ENCODE results near the gene RASGRF2.
"Not testable (repeated sequence)": the region's sequence is repeated elsewhere in the genome, so short reads cannot be mapped to it uniquely, and the experiment has no call there.

The RASGRF2 gene

DNA sequence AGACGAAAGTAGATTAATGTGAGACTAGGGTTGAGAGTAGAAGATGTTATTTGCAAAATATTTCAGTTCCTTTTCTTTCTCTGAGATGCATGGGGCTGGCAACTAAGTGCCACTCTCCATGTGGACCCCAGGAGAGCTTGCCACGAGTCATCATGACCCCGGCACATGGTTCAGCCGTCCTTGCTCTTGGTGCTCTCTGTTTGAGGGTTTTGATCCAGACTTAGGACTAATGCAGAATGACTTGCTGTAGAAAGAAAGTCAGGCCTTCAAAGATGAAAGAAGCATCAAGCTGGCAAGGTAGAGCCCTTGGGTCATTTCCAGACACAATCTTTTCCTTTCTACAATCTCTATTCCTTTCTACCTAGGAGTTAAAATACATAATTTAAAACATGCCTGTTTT lies 84.7 kb downstream of the RASGRF2 start:
- H3K4me1 ChIP-seq (ENCODE audit: control insufficient read depth, insufficient read depth, low read length), result no peaks in the 10 kb centered on the region
- no peaks in the 10 kb centered on the region for H3K9me3 ChIP-seq (ENCODE audit: control insufficient read depth in 2 of 2, low read length in 2 of 2)
- no peak overlapping the region for H3K4me3 ChIP-seq (ENCODE audit: low read length in 2 of 2)
- no peak overlapping the region for H3K9ac ChIP-seq (ENCODE audit: low read length in 2 of 2)
- no peaks in the 10 kb centered on the region for H3K27me3 ChIP-seq (ENCODE audit: control insufficient read depth in 1 of 2, insufficient read depth in 2 of 2, low read length in 2 of 2)
- no peak overlapping the region for H3K27ac ChIP-seq (ENCODE audit: low read length)
- H3K36me3 ChIP-seq (ENCODE audit: control insufficient read depth in 2 of 2, insufficient read depth in 2 of 2, low read length in 2 of 2), result no peaks in the 10 kb centered on the region

DNA sequence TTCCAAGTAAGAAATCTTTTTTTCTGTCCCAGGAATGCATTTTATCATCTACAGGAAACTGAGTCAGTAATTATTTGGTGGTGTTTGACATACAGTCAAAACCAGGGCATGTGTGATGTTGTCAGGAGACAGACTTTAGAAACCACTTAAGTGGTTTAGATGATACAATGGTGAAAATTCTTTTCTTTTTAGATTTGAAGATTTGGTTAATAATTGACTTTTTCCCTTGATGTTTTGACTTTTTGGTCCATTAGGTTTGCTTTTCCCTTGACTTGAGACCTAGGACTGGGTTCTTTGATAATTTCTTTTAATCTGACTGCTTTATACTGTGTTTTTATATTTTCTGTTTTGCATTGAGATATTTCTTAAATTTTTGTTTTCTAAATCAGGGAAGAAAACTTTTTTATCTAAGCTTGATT lies 85.2 kb downstream of the RASGRF2 start:
- no peaks in the 10 kb centered on the region for H3K9me3 ChIP-seq (ENCODE audit: control insufficient read depth in 2 of 2, low read length in 2 of 2)
- H3K4me3 ChIP-seq (ENCODE audit: low read length in 2 of 2), result no peak overlapping the region
- no peaks in the 10 kb centered on the region for H3K27me3 ChIP-seq (ENCODE audit: control insufficient read depth in 1 of 2, insufficient read depth in 2 of 2, low read length in 2 of 2)
- no peaks in the 10 kb centered on the region for H3K4me1 ChIP-seq (ENCODE audit: control insufficient read depth, insufficient read depth, low read length)
- H3K9ac ChIP-seq (ENCODE audit: low read length in 2 of 2), result no peak overlapping the region
- no peak overlapping the region for H3K27ac ChIP-seq (ENCODE audit: low read length)
- no peaks in the 10 kb centered on the region for H3K36me3 ChIP-seq (ENCODE audit: control insufficient read depth in 2 of 2, insufficient read depth in 2 of 2, low read length in 2 of 2)

DNA sequence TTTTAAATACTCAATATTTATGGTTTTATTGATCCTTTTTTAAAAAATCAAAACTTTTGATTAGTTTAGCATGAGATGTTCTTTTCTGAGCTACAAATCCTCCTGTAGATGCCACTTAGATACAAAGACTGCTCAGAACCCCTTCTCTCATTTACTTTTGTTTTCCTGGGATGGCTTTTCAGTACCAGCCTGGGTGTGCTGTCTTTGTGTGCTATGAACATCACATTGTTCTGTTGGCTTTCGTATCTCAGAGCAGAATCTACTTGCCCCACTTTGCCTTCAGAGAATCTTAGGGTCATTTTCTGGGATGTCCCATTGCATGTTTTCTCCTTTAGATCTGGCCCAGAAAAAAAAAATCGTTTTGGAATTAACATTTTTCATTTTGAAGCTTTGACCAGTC lies 85.9 kb downstream of the RASGRF2 start:
- Histone ChIP-seq H3K27ac (ENCODE audit: low read length) (no peak overlapping the region), H3K9me3 (ENCODE audit: control insufficient read depth in 2 of 2, low read length in 2 of 2) (no peaks in the 10 kb centered on the region)

DNA sequence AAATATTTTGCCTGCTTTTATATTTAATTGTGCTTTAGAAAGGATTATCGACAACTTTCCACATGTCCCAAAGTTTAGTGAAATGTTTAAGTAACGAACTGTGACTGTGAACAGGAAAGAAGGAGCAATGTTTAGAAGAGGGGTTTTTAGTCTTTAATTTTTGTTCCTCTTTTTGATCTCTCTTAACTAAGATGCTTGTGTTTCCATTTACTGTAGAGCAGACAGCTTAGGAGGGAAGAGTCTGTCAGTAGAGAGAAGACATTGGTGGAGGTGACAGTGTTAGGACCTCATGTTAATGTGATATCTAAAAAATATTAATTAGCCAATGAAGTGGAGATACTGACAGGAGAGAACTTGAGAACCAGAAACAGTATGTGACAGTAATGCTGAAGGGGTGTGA lies 92.2 kb downstream of the RASGRF2 start:
- no peak overlapping the region for H3K27ac ChIP-seq (ENCODE audit: low read length)

More for the DNA sequence above, 85.9 kb downstream of the RASGRF2 start:
- Histone ChIP-seq H3K36me3 (ENCODE audit: control insufficient read depth in 2 of 2, insufficient read depth in 2 of 2, low read length in 2 of 2) (no peaks in the 10 kb centered on the region), H3K27me3 (ENCODE audit: control insufficient read depth in 1 of 2, insufficient read depth in 2 of 2, low read length in 2 of 2) (no peaks in the 10 kb centered on the region), H3K4me3 (ENCODE audit: low read length in 2 of 2) (no peak overlapping the region), H3K9ac (ENCODE audit: low read length in 2 of 2) (no peak overlapping the region), H3K4me1 (ENCODE audit: control insufficient read depth, insufficient read depth, low read length) (no peaks in the 10 kb centered on the region)

DNA sequence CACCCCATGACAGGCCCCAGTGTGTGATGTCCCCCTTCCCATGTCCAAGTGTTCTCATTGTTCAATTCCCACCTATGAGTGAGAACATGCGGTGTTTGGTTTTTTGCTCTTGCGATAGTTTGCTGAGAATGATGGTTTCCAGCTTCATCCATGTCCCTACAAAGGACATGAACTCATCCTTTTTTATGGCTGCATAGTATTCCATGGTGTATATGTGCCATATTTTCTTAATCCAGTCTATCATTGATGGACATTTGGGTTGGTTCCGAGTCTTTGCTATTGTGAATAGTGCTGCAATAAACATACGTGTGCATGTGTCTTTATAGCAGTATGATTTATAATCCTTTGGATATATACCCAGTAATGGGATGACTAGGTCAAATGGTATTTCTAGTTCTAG lies 93.1 kb downstream of the RASGRF2 start:
- H3K4me1 ChIP-seq (ENCODE audit: control insufficient read depth, insufficient read depth, low read length); H3K9ac ChIP-seq (ENCODE audit: low read length in 2 of 2); H3K27ac ChIP-seq (ENCODE audit: low read length); H3K27me3 ChIP-seq (ENCODE audit: control insufficient read depth in 1 of 2, insufficient read depth in 2 of 2, low read length in 2 of 2); H3K4me3 ChIP-seq (ENCODE audit: low read length in 2 of 2); H3K9me3 ChIP-seq (ENCODE audit: control insufficient read depth in 2 of 2, low read length in 2 of 2); H3K36me3 ChIP-seq (ENCODE audit: control insufficient read depth in 2 of 2, insufficient read depth in 2 of 2, low read length in 2 of 2): not testable (repeated sequence)

More for the DNA sequence above, 92.2 kb downstream of the RASGRF2 start:
- no peaks in the 10 kb centered on the region for H3K4me1 ChIP-seq (ENCODE audit: control insufficient read depth, insufficient read depth, low read length)
- no peaks in the 10 kb centered on the region for H3K36me3 ChIP-seq (ENCODE audit: control insufficient read depth in 2 of 2, insufficient read depth in 2 of 2, low read length in 2 of 2)
- H3K4me3 ChIP-seq (ENCODE audit: low read length in 2 of 2), result no peak overlapping the region
- no peak overlapping the region for H3K9ac ChIP-seq (ENCODE audit: low read length in 2 of 2)
- no peaks in the 10 kb centered on the region for H3K27me3 ChIP-seq (ENCODE audit: control insufficient read depth in 1 of 2, insufficient read depth in 2 of 2, low read length in 2 of 2)
- H3K9me3 ChIP-seq (ENCODE audit: control insufficient read depth in 2 of 2, low read length in 2 of 2), result no peaks in the 10 kb centered on the region

DNA sequence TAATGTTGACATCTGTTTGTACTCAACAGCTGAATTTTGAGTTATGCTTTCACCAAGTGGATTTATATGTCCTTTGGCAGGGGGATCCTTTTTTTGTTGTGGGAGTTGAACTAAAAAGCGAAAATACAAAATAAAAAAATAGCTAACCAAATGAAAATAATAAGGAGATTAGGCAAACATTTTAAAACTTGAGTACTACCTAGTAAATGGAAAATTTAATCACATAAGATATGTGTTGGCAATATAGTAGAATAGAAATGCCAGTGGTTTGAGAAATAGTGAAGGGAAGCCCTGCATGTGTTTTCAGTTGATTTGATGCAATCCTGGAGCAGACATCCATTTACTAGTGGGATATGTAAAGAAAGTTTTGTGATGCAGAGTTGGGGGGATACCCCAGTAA lies 98.0 kb downstream of the RASGRF2 start:
- H3K27me3 ChIP-seq (ENCODE audit: control insufficient read depth in 1 of 2, insufficient read depth in 2 of 2, low read length in 2 of 2), result no peaks in the 10 kb centered on the region
- no peak overlapping the region for H3K4me3 ChIP-seq (ENCODE audit: low read length in 2 of 2)
- H3K9me3 ChIP-seq (ENCODE audit: control insufficient read depth in 2 of 2, low read length in 2 of 2), result no peaks in the 10 kb centered on the region
- no peaks in the 10 kb centered on the region for H3K4me1 ChIP-seq (ENCODE audit: control insufficient read depth, insufficient read depth, low read length)
- no peak overlapping the region for H3K27ac ChIP-seq (ENCODE audit: low read length)
- no peaks in the 10 kb centered on the region for H3K36me3 ChIP-seq (ENCODE audit: control insufficient read depth in 2 of 2, insufficient read depth in 2 of 2, low read length in 2 of 2)
- H3K9ac ChIP-seq (ENCODE audit: low read length in 2 of 2), result no peak overlapping the region

DNA sequence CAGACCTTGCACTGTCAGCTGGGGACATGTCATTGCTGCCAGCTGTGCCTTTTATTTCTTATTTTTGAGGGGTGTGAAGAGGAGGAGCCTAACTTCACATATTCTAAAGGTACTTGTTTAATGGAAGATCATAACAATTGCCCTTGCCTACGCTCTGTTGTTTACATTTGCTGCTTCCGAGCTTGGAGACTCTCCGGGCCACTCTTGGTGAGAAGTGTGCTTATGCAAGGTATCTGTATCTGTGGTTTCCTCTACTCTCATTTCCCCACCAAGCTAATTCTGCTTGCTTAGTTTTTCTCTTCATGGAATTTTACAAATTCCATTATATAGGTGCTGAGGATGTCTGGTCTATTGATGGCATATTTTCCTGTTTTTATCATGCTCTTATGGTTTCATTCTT lies 105.3 kb downstream of the RASGRF2 start:
- H3K4me1 ChIP-seq (ENCODE audit: control insufficient read depth, insufficient read depth, low read length), result no peaks in the 10 kb centered on the region
- no peak overlapping the region for H3K4me3 ChIP-seq (ENCODE audit: low read length in 2 of 2)
- no peak overlapping the region for H3K9ac ChIP-seq (ENCODE audit: low read length in 2 of 2)
- no peaks in the 10 kb centered on the region for H3K27me3 ChIP-seq (ENCODE audit: control insufficient read depth in 1 of 2, insufficient read depth in 2 of 2, low read length in 2 of 2)
- no peak overlapping the region for H3K27ac ChIP-seq (ENCODE audit: low read length)
- no peaks in the 10 kb centered on the region for H3K9me3 ChIP-seq (ENCODE audit: control insufficient read depth in 2 of 2, low read length in 2 of 2)
- no peaks in the 10 kb centered on the region for H3K36me3 ChIP-seq (ENCODE audit: control insufficient read depth in 2 of 2, insufficient read depth in 2 of 2, low read length in 2 of 2)

DNA sequence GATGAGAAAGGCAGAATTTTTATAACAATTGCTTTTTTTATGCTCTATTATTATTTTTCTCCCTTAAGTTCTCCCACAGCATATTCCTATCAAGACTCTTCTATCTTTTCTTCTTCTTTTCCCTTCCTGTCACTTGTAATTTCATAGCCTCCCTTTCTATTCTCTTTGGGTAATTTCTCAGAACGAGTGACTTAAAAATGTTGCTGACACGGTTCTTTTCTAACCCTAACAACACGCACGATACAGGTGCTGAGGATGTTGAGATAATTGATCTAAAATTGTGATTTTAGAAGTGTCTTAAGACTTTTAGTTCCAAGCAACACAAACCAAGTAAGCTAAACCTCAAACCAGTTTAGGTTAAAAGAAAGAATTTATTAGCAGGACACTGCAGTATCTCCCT lies 105.9 kb downstream of the RASGRF2 start:
- Histone ChIP-seq H3K27ac (ENCODE audit: low read length) (no peak overlapping the region), H3K4me3 (ENCODE audit: low read length in 2 of 2) (no peak overlapping the region), H3K36me3 (ENCODE audit: control insufficient read depth in 2 of 2, insufficient read depth in 2 of 2, low read length in 2 of 2) (no peaks in the 10 kb centered on the region), H3K9ac (ENCODE audit: low read length in 2 of 2) (no peak overlapping the region), H3K4me1 (ENCODE audit: control insufficient read depth, insufficient read depth, low read length) (no peaks in the 10 kb centered on the region), H3K9me3 (ENCODE audit: control insufficient read depth in 2 of 2, low read length in 2 of 2) (no peaks in the 10 kb centered on the region), H3K27me3 (ENCODE audit: control insufficient read depth in 1 of 2, insufficient read depth in 2 of 2, low read length in 2 of 2) (no peaks in the 10 kb centered on the region)

DNA sequence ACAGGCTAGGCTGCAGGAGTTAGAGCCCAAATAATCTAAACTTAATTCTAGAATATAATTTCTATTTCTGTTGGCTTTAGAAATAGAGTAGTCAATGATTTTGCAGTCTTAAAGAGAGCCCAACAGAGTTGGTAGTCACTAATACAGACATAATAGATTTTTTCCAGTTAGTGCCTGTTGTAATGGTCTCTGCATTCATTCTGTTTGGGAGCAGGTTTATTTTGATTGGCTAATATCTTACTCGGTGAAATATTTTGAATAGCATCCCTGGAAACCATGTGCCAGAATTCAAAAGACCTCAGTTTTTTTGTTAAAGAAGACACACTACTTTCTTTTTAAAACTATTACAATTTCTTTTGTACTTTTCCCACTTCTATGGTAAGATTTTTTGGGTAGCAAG lies 107.2 kb downstream of the RASGRF2 start:
- no peaks in the 10 kb centered on the region for H3K9me3 ChIP-seq (ENCODE audit: control insufficient read depth in 2 of 2, low read length in 2 of 2)
- no peak overlapping the region for H3K27ac ChIP-seq (ENCODE audit: low read length)
- H3K4me3 ChIP-seq (ENCODE audit: low read length in 2 of 2), result no peak overlapping the region

DNA sequence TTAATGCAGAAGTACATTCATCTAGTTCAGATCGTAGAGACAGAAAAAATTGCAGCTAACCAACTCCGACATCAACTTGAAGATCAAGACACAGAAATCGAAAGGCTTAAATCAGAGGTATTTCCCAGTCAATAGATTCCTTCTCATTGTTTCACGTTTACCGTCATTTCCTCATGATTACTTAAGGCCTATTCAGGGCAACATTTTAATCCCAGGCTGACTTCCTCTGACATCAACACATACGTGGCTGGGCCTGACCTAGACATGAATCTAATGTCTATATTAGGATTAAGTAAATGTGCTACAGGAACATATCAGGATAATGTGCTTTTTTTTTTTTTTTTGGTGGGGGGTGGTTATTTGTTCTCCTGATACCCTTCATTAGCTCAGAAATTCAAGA lies 107.9 kb downstream of the RASGRF2 start:
- no peaks in the 10 kb centered on the region for H3K9me3 ChIP-seq (ENCODE audit: control insufficient read depth in 2 of 2, low read length in 2 of 2)
- no peaks in the 10 kb centered on the region for H3K4me1 ChIP-seq (ENCODE audit: control insufficient read depth, insufficient read depth, low read length)
- no peak overlapping the region for H3K9ac ChIP-seq (ENCODE audit: low read length in 2 of 2)
- no peak overlapping the region for H3K4me3 ChIP-seq (ENCODE audit: low read length in 2 of 2)
- H3K27me3 ChIP-seq (ENCODE audit: control insufficient read depth in 1 of 2, insufficient read depth in 2 of 2, low read length in 2 of 2), result no peaks in the 10 kb centered on the region
- H3K36me3 ChIP-seq (ENCODE audit: control insufficient read depth in 2 of 2, insufficient read depth in 2 of 2, low read length in 2 of 2), result no peaks in the 10 kb centered on the region
- H3K27ac ChIP-seq (ENCODE audit: low read length), result no peak overlapping the region

More for the DNA sequence above, 107.2 kb downstream of the RASGRF2 start:
- H3K27me3 ChIP-seq (ENCODE audit: control insufficient read depth in 1 of 2, insufficient read depth in 2 of 2, low read length in 2 of 2), result no peaks in the 10 kb centered on the region
- H3K4me1 ChIP-seq (ENCODE audit: control insufficient read depth, insufficient read depth, low read length), result no peaks in the 10 kb centered on the region
- no peak overlapping the region for H3K9ac ChIP-seq (ENCODE audit: low read length in 2 of 2)
- H3K36me3 ChIP-seq (ENCODE audit: control insufficient read depth in 2 of 2, insufficient read depth in 2 of 2, low read length in 2 of 2), result no peaks in the 10 kb centered on the region

DNA sequence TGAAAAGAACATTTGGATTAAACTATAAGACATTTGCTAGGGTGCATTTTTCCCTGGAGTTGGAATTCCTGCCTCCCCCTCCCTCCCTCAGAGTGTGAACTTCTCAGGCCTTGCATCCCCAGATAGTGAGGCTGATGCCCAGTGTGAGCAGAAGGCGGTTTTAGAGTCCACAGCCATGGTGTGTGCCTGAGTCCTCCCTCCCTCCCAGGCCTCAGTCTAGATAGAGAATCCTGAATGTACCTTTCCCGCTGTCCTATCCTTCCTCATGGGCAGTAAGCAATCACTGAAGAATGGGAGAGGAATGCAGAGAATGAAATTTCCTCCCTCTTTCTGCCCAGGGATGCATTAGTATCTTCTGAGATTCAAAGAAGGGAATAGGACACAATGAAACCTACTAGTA lies 108.5 kb downstream of the RASGRF2 start:
- Histone ChIP-seq H3K9me3 (ENCODE audit: control insufficient read depth in 2 of 2, low read length in 2 of 2) (no peaks in the 10 kb centered on the region), H3K36me3 (ENCODE audit: control insufficient read depth in 2 of 2, insufficient read depth in 2 of 2, low read length in 2 of 2) (no peaks in the 10 kb centered on the region), H3K4me3 (ENCODE audit: low read length in 2 of 2) (no peak overlapping the region), H3K27ac (ENCODE audit: low read length) (no peak overlapping the region), H3K27me3 (ENCODE audit: control insufficient read depth in 1 of 2, insufficient read depth in 2 of 2, low read length in 2 of 2) (no peaks in the 10 kb centered on the region), H3K9ac (ENCODE audit: low read length in 2 of 2) (no peak overlapping the region), H3K4me1 (ENCODE audit: control insufficient read depth, insufficient read depth, low read length) (no peaks in the 10 kb centered on the region)

DNA sequence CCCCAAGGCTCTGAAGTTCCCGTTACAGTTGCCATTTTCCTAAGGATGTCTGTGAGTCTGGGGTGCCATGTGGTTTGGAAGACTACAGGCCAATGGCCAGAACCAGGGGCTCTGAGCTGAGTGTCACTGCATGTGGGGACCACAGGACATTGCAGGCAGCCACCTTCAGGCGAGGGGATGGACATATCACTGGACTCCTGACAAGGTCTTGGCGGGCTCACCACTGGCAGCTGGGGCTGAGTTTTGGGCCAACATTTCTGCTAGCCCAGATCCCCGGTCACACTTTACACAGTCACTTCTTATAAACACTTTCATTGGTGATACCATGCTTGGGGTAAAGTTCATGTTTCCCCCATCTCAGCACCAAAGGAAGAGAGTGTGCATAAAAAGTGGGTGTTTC lies 109.8 kb downstream of the RASGRF2 start:
- Histone ChIP-seq H3K27me3 (ENCODE audit: control insufficient read depth in 1 of 2, insufficient read depth in 2 of 2, low read length in 2 of 2) (no peaks in the 10 kb centered on the region), H3K36me3 (ENCODE audit: control insufficient read depth in 2 of 2, insufficient read depth in 2 of 2, low read length in 2 of 2) (no peaks in the 10 kb centered on the region), H3K9ac (ENCODE audit: low read length in 2 of 2) (no peak overlapping the region), H3K9me3 (ENCODE audit: control insufficient read depth in 2 of 2, low read length in 2 of 2) (no peaks in the 10 kb centered on the region), H3K27ac (ENCODE audit: low read length) (no peak overlapping the region), H3K4me3 (ENCODE audit: low read length in 2 of 2) (no peak overlapping the region), H3K4me1 (ENCODE audit: control insufficient read depth, insufficient read depth, low read length) (no peaks in the 10 kb centered on the region)

All from stomach smooth muscle (tissue), 2 donors.